Dedifferentiated amniotic fluid mesenchymal stem cell (primary cell): ENCODE measurements around the gene ABL1.
"Not testable (repeated sequence)": the region's sequence is repeated elsewhere in the genome, so short reads cannot be mapped to it uniquely, and the experiment has no call there.

Source experiments
- DNase-seq: peaks from one replicate; pipeline ENCODE4 v3.0.0-alpha.2; 2016; ENCODE audit errors: extremely low spot score

ABL1 gene

GRCh38 chr9:130825351-130825651 lies 9.8 kb upstream of the ABL1 start:
- no peak for DNase-seq

GRCh38 chr9:130825809-130826208 lies 9.2 kb upstream of the ABL1 start:
- no peak for DNase-seq

- no peak for DNase-seq
Measured at GRCh38 chr9:130829762-130830161, 5.3 kb upstream of the ABL1 start.

GRCh38 chr9:130830231-130830760 lies 4.8 kb upstream of the ABL1 start:
- DNase-seq = no peak

- DNase-seq = no peak
Measured at GRCh38 chr9:130831077-130831476, 4.0 kb upstream of the ABL1 start.

GRCh38 chr9:130833031-130833990 lies 1.7 kb upstream of the ABL1 start:
- DNase-seq = peak; percentile 14

- DNase-seq = peak; percentile 15
Measured at GRCh38 chr9:130835441-130836298, 616 bp downstream of the ABL1 start.

GRCh38 chr9:130837002-130837511 lies 2.0 kb downstream of the ABL1 start:
- DNase-seq = peak; percentile 33

GRCh38 chr9:130837643-130838042 lies 2.6 kb downstream of the ABL1 start:
- DNase-seq = no peak

GRCh38 chr9:130839132-130840111 lies 4.4 kb downstream of the ABL1 start:
- DNase-seq = no peak

- no peak for DNase-seq
Measured at GRCh38 chr9:130842545-130842944, 7.5 kb downstream of the ABL1 start.

- no peak for DNase-seq
Measured at GRCh38 chr9:130843049-130843908, 8.2 kb downstream of the ABL1 start.

GRCh38 chr9:130844044-130844451 lies 9.0 kb downstream of the ABL1 start:
- DNase-seq = no peak

GRCh38 chr9:130845254-130845653 lies 10.2 kb downstream of the ABL1 start:
- DNase-seq = no peak

- DNase-seq = peak; percentile 63
Measured at GRCh38 chr9:130845901-130846481, 10.9 kb downstream of the ABL1 start.

- peak; percentile 48 for DNase-seq
Measured at GRCh38 chr9:130846487-130847305, 11.6 kb downstream of the ABL1 start.

- peak; percentile 97 for DNase-seq
Measured at GRCh38 chr9:130847306-130848217, 12.5 kb downstream of the ABL1 start.

- DNase-seq = not testable (repeated sequence)
Measured at GRCh38 chr9:130848514-130848913, 13.5 kb downstream of the ABL1 start.
